ENCODE results near the gene SLC9C2. TPM values are rescaled to one million over a fixed set of nuclear protein-coding genes. Genes with fewer than 3 reads are reported as not detected.
"Not testable (repeated sequence)": the region's sequence is repeated elsewhere in the genome, so short reads cannot be mapped to it uniquely, and the experiment has no call there.

The SLC9C2 gene
- total RNA-seq, 2 experiments from 2014 or later, result not detected

DNA sequence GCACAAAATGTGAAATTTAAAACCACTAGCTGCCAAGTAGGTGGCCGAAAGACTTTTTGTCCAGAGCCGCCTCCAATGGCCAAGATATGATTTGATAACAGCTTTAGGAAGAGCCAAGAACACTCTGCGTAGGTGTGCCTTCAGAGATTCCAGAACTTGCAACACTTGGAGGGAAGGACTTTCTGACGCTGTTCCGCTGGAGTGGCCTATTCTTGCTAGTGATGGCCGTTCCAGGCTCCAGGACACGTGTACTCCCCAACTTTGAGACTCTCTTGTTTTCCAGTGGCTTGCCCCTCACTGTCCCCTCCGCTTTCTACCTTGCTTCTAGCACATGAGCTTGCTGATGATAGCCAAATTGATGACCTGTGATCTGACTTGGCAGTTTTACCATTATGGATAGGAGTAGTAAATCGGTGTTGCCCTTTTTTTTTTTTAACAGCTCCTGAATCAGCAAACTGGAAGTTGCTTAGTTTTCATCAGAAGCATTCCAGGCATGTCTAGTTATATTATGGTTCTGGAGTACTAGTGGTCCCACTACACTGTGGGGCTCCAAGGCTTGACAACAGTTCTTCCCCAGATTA lies 124.7 kb downstream of the SLC9C2 start:
- H3K36me3 Mint-ChIP-seq, result peaks cover 51% of the 10 kb centered on the region
- no peak for ATAC-seq
- H3K27me3 Mint-ChIP-seq, result no peaks in the 10 kb centered on the region

DNA sequence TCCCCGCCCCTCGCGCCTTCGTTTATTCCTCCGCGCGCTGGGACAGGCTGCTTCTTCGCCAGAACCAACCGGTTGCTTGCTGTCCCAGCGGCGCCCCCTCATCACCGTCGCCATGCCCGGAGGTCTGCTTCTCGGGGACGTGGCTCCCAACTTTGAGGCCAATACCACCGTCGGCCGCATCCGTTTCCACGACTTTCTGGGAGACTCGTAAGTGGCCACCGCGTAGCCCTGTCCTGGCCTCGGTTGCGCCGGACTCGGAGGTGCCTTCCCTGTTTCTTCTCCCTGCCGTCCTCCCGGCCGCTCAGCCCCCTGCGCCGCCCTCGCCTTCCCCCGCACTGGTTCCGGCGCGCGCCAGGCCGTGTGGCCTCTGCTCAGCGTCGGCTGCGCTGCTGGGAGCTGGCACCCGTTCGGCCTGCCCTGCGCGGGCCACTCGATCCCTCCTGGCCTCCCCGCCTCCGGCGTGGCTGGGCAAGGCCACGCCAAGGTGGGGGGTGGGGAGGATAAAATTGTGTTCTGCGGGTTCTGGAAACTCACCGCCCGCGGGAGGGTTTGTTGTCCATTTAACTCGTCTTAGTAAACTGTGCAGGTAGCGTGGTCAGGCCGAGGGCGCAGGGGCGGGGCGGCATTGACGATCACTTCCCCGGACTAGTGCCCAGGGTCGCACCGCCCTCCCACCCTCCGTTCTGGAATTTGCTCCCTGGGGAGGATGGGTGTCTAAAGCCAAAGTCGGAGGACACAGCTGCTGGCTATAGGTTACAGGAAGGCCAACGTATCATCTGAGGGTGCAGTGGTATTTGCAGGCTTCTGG lies 125.4 kb downstream of the SLC9C2 start, which contains the start of gene PRDX6:
Gene PRDX6, plus strand, starts transcription at position 50 of the 808 bp plus-strand sequence. Its CDS starts 63 bp downstream, at position 113.
- ATAC-seq, result peak; percentile 74
- no peaks in the 10 kb centered on the region for H3K27me3 Mint-ChIP-seq

More for the DNA sequence above, 124.7 kb downstream of the SLC9C2 start:
- no peaks in the 10 kb centered on the region for H3K9me3 Mint-ChIP-seq (ENCODE audit: low read depth)
- CTCF ChIA-PET, result interaction anchor here (1.3 to 4.2 kb wide), 4 partner anchors 9 to 346 kb away, joined by 6 to 18 read pairs (median 15); partner anchors contain the start of genes CENPL and DARS2
- H3K27ac Mint-ChIP-seq, result peak overlapping the region; percentile 91
- peak overlapping the region; percentile 87 for H3K4me3 Mint-ChIP-seq
- H3K4me1 Mint-ChIP-seq, result peaks cover 61% of the 10 kb centered on the region
- DNase-seq, result no peak

DNA sequence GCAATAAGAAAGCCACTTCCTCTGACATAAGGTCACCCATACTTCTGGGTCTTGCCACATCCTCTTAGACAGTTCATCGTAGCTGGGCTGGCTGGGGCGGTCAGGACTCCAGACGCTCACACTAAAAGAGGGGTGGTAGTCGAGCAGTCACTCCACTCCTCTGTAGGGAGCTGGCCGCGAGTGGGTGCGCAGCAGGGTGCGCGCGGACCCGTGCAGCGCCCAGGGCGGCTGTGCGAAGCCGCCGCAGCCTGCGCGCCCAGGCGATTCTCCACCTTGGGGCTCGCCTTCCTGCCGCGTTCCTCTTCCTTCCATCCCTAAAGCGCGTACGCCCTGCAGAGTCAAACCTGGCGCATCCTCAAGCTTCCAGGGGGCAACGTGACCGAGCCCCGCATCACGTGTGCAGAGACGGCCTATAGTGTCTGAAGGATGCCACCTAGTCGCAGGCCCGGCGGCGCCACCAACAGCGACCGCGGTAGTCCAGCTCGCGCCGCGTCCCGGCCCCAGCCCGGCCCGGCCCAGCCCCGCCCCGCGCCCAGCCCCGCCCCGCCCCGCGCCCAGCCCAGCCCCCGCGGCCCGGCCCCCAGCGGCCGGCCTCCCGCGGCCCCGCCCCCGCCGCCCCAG lies 126.1 kb downstream of the SLC9C2 start:
- no peaks in the 10 kb centered on the region for H3K27me3 Mint-ChIP-seq
- H3K4me1 Mint-ChIP-seq, result peaks cover 51% of the 10 kb centered on the region
- CTCF ChIA-PET, result interaction anchor here (1.0 to 4.2 kb wide), 6 partner anchors 45 to 757 kb away, joined by 3 to 18 read pairs (median 9); partner anchors contain the start of genes CENPL, DARS2 and KLHL20
- H3K27ac Mint-ChIP-seq, result peak overlapping the region; percentile 94
- ATAC-seq, result peak; percentile 85
- peaks cover 46% of the 10 kb centered on the region for H3K36me3 Mint-ChIP-seq
- DNase-seq, result peak; percentile 88
- peak overlapping the region; percentile 87 for H3K4me3 Mint-ChIP-seq
- H3K9me3 Mint-ChIP-seq (ENCODE audit: low read depth), result peaks cover 5% of the 10 kb centered on the region

More for the DNA sequence above, 125.4 kb downstream of the SLC9C2 start, which contains the start of gene PRDX6:
- no peaks in the 10 kb centered on the region for H3K9me3 Mint-ChIP-seq (ENCODE audit: low read depth)
- H3K4me3 Mint-ChIP-seq, result peak within 1 kb of the TSS; percentile 87
- peak within 1 kb of the TSS; percentile 94 for H3K27ac Mint-ChIP-seq
- peak; percentile 91 for DNase-seq
- peaks cover 48% of the 10 kb centered on the region for H3K36me3 Mint-ChIP-seq
- H3K4me1 Mint-ChIP-seq, result peaks cover 58% of the 10 kb centered on the region
- CTCF ChIA-PET, result interaction anchor here (1.2 to 4.2 kb wide), 5 partner anchors 10 to 347 kb away, joined by 4 to 18 read pairs (median 14); partner anchors contain the start of genes CENPL, DARS2 and KLHL20

- CTCF ChIA-PET, result interaction anchor here (1.0 to 4.2 kb wide), 6 partner anchors 45 to 757 kb away, joined by 3 to 18 read pairs (median 9); partner anchors contain the start of genes CENPL, DARS2 and KLHL20
- Mint-ChIP-seq H3K36me3 (peaks cover 46% of the 10 kb centered on the region), H3K27ac (peak overlapping the region; percentile 94), H3K9me3 (ENCODE audit: low read depth) (peaks cover 9% of the 10 kb centered on the region), H3K4me1 (peaks cover 48% of the 10 kb centered on the region), H3K27me3 (no peaks in the 10 kb centered on the region), H3K4me3 (peak overlapping the region; percentile 87)
- no peak for DNase-seq
- ATAC-seq, result no peak
Measured at GRCh38 chr1:173476197-173476664, 126.6 kb downstream of the SLC9C2 start.

GRCh38 chr1:173475564-173476196 lies 127.2 kb downstream of the SLC9C2 start:
- H3K36me3 Mint-ChIP-seq, result peaks cover 48% of the 10 kb centered on the region
- CTCF ChIA-PET, result interaction anchor here (0.8 to 4.2 kb wide), 6 partner anchors 44 to 756 kb away, joined by 3 to 18 read pairs (median 4); partner anchors contain the start of genes CENPL, DARS2 and KLHL20
- ATAC-seq (no peak), DNase-seq (no peak)
- H3K9me3 Mint-ChIP-seq (ENCODE audit: low read depth), result peaks cover 9% of the 10 kb centered on the region
- peaks cover 48% of the 10 kb centered on the region for H3K4me1 Mint-ChIP-seq
- no peaks in the 10 kb centered on the region for H3K27me3 Mint-ChIP-seq
- H3K4me3 Mint-ChIP-seq, result peak overlapping the region; percentile 87
- peak overlapping the region; percentile 94 for H3K27ac Mint-ChIP-seq

- Mint-ChIP-seq H3K4me3 (peak overlapping the region; percentile 16), H3K4me1 (peaks cover 42% of the 10 kb centered on the region), H3K9me3 (ENCODE audit: low read depth) (peaks cover 13% of the 10 kb centered on the region), H3K36me3 (peaks cover 49% of the 10 kb centered on the region)
- not testable (repeated sequence) for H3K27me3 Mint-ChIP-seq, H3K27ac Mint-ChIP-seq, DNase-seq, ATAC-seq
- CTCF ChIA-PET, result interaction anchor here (0.8 to 4.2 kb wide), 3 partner anchors 44 to 349 kb away, joined by 3 to 18 read pairs (median 14); partner anchors contain the start of genes CENPL and DARS2
Measured at GRCh38 chr1:173474780-173475421, 128.0 kb downstream of the SLC9C2 start.

- ATAC-seq, result no peak
- no peak for DNase-seq
- Mint-ChIP-seq H3K27ac (no peak overlapping the region), H3K9me3 (ENCODE audit: low read depth) (peaks cover 14% of the 10 kb centered on the region), H3K4me3 (no peak overlapping the region), H3K4me1 (peaks cover 35% of the 10 kb centered on the region), H3K36me3 (peaks cover 49% of the 10 kb centered on the region), H3K27me3 (no peaks in the 10 kb centered on the region)
- CTCF ChIA-PET, result interaction anchor here (2.5 kb wide), 1 partner anchor 44 kb away, joined by 6 read pairs; no protein-coding TSS in a partner anchor
Measured at GRCh38 chr1:173474097-173474779, 128.6 kb downstream of the SLC9C2 start.

DNA sequence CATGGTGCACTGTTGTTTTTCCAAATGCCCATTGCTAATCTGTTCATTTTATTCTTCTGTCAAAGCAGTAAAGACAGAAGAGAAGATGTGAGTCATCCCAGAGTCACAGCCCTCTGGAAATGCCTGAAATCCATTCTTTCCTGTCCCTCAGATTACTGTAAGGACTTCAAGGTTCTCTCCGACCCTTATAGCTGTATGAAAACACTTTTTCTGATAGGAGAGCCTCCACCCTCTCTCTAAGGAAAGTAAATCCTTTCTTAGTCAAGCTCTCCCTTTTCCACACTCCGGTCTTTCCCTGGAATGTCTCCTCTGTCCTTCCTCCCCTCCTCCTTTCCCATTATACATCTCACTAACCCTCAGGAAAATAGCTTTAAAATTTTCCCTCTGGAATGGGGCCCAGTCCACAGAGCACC lies 129.3 kb downstream of the SLC9C2 start:
- no peak overlapping the region for H3K4me3 Mint-ChIP-seq
- CTCF ChIA-PET, result interaction anchor here (0.8 to 2.5 kb wide), 2 partner anchors 42 to 44 kb away, joined by 3 to 6 read pairs; no protein-coding TSS in a partner anchor

GRCh38 chr1:173470608-173471007 lies 132.3 kb downstream of the SLC9C2 start:
- peaks cover 27% of the 10 kb centered on the region for H3K9me3 Mint-ChIP-seq (ENCODE audit: low read depth)
- no peak for ATAC-seq
- no peak overlapping the region for H3K4me3 Mint-ChIP-seq
- H3K4me1 Mint-ChIP-seq, result peaks cover 16% of the 10 kb centered on the region
- H3K27ac Mint-ChIP-seq, result no peak overlapping the region
- no peaks in the 10 kb centered on the region for H3K27me3 Mint-ChIP-seq
- CTCF ChIA-PET, result interaction anchor here (1.8 kb wide), 1 partner anchor 39 kb away, joined by 4 read pairs; no protein-coding TSS in a partner anchor
- peaks cover 73% of the 10 kb centered on the region for H3K36me3 Mint-ChIP-seq
- no peak for DNase-seq

More for the DNA sequence above, 129.3 kb downstream of the SLC9C2 start:
- Mint-ChIP-seq H3K27me3 (no peaks in the 10 kb centered on the region), H3K4me1 (peaks cover 29% of the 10 kb centered on the region), H3K36me3 (peaks cover 56% of the 10 kb centered on the region), H3K9me3 (ENCODE audit: low read depth) (peaks cover 18% of the 10 kb centered on the region), H3K27ac (no peak overlapping the region)
- no peak for ATAC-seq
- DNase-seq, result no peak

DNA sequence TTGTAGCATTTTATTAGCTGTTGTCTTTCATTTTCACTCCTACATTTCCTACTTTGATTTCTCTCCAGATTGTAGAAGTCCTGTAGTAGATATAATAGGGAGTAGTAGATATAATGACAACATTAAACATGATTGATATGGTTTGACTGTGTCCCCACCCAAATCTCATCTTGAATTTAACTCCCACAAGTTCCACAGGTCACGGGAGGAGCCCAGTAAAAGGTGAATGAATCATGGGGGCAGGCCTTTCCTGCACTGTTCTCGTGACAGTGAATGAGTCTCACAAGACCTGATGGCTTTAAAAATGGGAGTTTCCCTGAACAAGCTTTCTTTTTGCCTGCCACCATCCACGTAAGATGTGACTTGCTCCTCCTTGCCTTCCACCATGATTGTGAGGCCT lies 133.2 kb downstream of the SLC9C2 start:
- H3K36me3 Mint-ChIP-seq, result peaks cover 76% of the 10 kb centered on the region
- DNase-seq (no peak), ATAC-seq (no peak)
- peaks cover 30% of the 10 kb centered on the region for H3K9me3 Mint-ChIP-seq (ENCODE audit: low read depth)
- CTCF ChIA-PET, result interaction anchor here (1.8 kb wide), 1 partner anchor 39 kb away, joined by 4 read pairs; no protein-coding TSS in a partner anchor
- H3K27ac Mint-ChIP-seq, result no peak overlapping the region
- no peak overlapping the region for H3K4me3 Mint-ChIP-seq
- H3K27me3 Mint-ChIP-seq, result no peaks in the 10 kb centered on the region
- peaks cover 8% of the 10 kb centered on the region for H3K4me1 Mint-ChIP-seq

GRCh38 chr1:173467426-173467825 lies 135.4 kb downstream of the SLC9C2 start:
- no peak for ATAC-seq
- no peak for DNase-seq
- no peaks in the 10 kb centered on the region for H3K27me3 Mint-ChIP-seq
- peaks cover 81% of the 10 kb centered on the region for H3K36me3 Mint-ChIP-seq
- peaks cover 48% of the 10 kb centered on the region for H3K9me3 Mint-ChIP-seq (ENCODE audit: low read depth)
- CTCF ChIA-PET, result no interaction called here
- H3K4me3 Mint-ChIP-seq, result no peak overlapping the region
- H3K27ac Mint-ChIP-seq, result no peak overlapping the region
- H3K4me1 Mint-ChIP-seq, result no peaks in the 10 kb centered on the region

All from activated CD8-positive, alpha-beta memory T cell treated with anti-CD3 and anti-CD28 coated beads, Interleukin-2, amount 10 ng/mL, durations not matched to agents 7 days and 5 days (primary cell).